ENCODE measurements around the gene LDHA. TPM values are rescaled to one million over a fixed set of nuclear protein-coding genes. Genes with fewer than 3 reads are reported as not detected.

LDHA gene
- total RNA-seq, 1 donor from 2014 or later: 1,075 TPM

DNA sequence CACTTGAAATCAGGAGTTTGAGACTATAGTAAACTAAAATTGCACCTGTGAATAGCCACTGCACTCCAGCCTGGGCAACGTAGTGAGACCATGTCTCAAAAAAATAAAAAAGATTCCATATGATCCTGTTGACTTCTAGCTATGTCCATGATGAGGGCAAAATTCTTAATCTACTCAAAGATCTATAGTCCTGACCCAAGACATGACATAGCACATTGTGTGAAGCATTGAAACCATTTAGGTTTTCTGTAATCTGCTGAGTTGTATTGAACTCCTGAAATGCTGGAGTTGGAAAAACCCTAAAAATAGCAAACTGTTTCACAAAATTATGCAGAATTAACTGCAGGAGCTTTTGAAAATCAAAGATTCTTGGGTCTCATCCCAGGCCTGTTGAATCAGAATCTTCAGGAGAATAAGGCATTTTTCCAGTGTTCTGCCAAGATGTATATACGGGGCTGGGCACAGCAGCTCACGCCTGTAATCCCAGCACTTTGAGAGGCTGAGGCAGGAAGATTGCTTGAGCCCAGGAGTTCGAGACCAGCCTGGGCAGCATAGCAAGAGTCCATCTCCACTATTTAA lies 29.8 kb upstream of the LDHA start:
- Histone ChIP-seq H3K27me3 (ENCODE audit: control insufficient read depth, insufficient read depth, low read length) (no peaks in the 10 kb centered on the region), H3K4me3 (ENCODE audit: low read depth, low read length) (no peak overlapping the region), H3K36me3 (ENCODE audit: control insufficient read depth, insufficient read depth, low read length) (peaks cover 15% of the 10 kb centered on the region)
- DNase-seq (ENCODE audit: low read depth) (no peak), FAIRE-seq (no peak)
- TF ChIP-seq, protein P1, sequence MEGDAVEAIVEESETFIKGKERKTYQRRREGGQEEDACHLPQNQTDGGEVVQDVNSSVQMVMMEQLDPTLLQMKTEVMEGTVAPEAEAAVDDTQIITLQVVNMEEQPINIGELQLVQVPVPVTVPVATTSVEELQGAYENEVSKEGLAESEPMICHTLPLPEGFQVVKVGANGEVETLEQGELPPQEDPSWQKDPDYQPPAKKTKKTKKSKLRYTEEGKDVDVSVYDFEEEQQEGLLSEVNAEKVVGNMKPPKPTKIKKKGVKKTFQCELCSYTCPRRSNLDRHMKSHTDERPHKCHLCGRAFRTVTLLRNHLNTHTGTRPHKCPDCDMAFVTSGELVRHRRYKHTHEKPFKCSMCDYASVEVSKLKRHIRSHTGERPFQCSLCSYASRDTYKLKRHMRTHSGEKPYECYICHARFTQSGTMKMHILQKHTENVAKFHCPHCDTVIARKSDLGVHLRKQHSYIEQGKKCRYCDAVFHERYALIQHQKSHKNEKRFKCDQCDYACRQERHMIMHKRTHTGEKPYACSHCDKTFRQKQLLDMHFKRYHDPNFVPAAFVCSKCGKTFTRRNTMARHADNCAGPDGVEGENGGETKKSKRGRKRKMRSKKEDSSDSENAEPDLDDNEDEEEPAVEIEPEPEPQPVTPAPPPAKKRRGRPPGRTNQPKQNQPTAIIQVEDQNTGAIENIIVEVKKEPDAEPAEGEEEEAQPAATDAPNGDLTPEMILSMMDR (IDR thresholded peaks at IDR 0.05; ENCODE audit: insufficient read depth, low read length, severe bottlenecking): no peak

DNA sequence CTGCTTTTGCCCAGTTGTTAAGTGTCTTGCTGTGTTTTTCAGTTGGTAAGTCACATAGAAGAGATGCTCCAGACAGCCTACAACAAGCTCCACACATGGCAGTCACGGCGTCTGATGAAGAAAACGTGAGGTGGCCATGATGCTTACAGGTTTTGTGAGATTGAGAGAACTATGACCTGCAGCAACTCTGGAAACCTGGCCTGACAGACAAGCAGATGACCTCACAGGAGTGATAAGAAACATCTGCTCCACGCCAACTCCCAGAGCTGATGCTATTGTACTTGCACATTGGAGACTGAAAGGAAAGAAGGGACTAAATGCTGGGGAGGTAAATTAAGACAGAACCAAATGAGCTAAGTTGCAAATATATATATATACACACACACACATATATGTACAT lies 28.6 kb upstream of the LDHA start:
- Histone ChIP-seq H3K36me3 (ENCODE audit: control insufficient read depth, insufficient read depth, low read length) (peaks cover 12% of the 10 kb centered on the region), H3K27me3 (ENCODE audit: control insufficient read depth, insufficient read depth, low read length) (no peaks in the 10 kb centered on the region), H3K4me3 (ENCODE audit: low read depth, low read length) (no peak overlapping the region)
- no peak for DNase-seq (ENCODE audit: low read depth)
- FAIRE-seq: no peak
- TF ChIP-seq, protein P1 (IDR thresholded peaks at IDR 0.05; ENCODE audit: insufficient read depth, low read length, severe bottlenecking): no peak

DNA sequence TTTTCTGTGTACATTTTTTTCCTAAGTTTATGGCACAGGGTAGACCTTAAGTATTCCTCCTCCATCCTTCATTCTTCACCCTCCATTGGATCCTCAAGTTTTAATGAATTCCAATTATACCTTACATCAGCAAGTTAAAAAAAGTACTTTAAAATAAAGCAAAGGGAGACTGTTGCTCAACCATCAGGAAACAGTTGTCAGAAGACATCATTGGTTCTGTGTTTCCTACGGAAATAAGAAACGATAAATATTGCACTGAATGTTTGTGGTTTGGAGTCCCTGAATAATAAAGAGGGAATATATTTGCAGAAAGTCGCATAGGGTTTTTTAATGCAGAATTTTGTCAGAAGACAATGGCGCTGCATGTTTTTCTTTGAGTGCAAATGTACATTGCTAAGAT lies 28.1 kb upstream of the LDHA start:
- Histone ChIP-seq H3K36me3 (ENCODE audit: control insufficient read depth, insufficient read depth, low read length) (peaks cover 10% of the 10 kb centered on the region), H3K27me3 (ENCODE audit: control insufficient read depth, insufficient read depth, low read length) (no peaks in the 10 kb centered on the region), H3K4me3 (ENCODE audit: low read depth, low read length) (no peak overlapping the region)
- FAIRE-seq (no peak), DNase-seq (ENCODE audit: low read depth) (no peak)
- TF ChIP-seq, protein P1 (IDR thresholded peaks at IDR 0.05; ENCODE audit: insufficient read depth, low read length, severe bottlenecking): no peak

DNA sequence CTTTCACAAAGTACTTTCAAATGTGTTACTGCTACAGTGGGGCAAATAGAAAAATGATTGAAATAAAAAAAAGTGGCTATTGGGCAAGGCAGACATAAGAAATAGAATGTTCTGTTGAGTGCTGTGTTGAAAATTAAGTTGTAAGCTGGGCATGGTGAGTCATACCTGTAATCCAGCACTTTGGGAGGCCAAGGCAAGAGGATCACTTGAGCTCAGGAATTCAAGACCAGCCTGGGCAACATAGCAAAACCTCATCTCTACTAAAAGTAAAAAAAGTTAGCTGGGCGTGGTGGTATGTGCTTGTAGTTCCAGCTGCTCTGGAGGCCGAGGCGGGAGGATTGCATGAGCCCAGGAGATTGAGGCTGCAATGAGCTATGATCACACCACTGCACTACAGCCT lies 26.9 kb upstream of the LDHA start:
- Histone ChIP-seq H3K27me3 (ENCODE audit: control insufficient read depth, insufficient read depth, low read length) (no peaks in the 10 kb centered on the region), H3K4me3 (ENCODE audit: low read depth, low read length) (no peak overlapping the region), H3K36me3 (ENCODE audit: control insufficient read depth, insufficient read depth, low read length) (peaks cover 8% of the 10 kb centered on the region)
- FAIRE-seq (no peak), DNase-seq (ENCODE audit: low read depth) (peak; percentile 39)
- TF ChIP-seq, protein P1 (IDR thresholded peaks at IDR 0.05; ENCODE audit: insufficient read depth, low read length, severe bottlenecking): no peak

DNA sequence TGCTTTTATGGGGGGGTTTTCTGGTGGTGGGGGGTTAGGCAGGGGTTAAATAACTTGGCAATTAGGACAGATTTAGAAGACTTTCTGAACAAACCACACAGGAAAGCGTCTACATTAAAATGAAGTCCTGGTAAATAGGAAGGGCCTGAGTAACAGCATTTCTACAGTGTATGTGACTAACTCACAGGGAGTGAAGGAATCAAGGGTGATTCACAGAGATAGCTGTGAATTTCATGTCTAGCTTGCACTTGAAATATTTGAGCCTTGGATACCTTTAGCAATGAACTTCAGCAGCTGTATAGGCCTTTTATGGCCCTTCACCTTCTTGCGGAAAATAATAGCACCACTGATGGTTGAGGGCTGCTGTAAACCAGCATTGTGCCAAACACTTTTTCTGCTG lies 26.1 kb upstream of the LDHA start:
- FAIRE-seq: no peak
- TF ChIP-seq, protein P1 (IDR thresholded peaks at IDR 0.05; ENCODE audit: insufficient read depth, low read length, severe bottlenecking): no peak
- Histone ChIP-seq H3K27me3 (ENCODE audit: control insufficient read depth, insufficient read depth, low read length) (no peaks in the 10 kb centered on the region), H3K4me3 (ENCODE audit: low read depth, low read length) (no peak overlapping the region), H3K36me3 (ENCODE audit: control insufficient read depth, insufficient read depth, low read length) (peaks cover 8% of the 10 kb centered on the region)
- DNase-seq (ENCODE audit: low read depth): peak; percentile 74

DNA sequence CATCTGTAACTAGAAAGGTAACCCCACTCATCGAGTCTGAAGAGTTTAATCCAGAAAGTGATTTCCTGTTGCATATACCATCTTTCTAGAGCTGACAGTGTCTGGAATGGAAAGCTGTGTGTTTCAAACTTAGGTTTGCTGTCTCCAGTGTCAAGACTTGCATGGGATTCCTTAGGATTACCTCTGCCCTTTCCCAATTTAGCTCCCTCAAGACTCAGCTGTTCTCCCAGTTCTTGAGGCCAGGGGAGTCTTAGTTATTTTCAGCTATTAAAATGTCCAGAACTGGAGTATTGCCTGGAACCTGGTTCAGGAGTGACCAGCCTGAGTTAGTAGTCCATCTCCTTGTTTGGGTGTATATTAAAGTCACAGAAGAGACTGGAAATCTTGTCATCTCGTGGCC lies 25.0 kb upstream of the LDHA start:
- no peaks in the 10 kb centered on the region for H3K27me3 ChIP-seq (ENCODE audit: control insufficient read depth, insufficient read depth, low read length)
- peaks cover 7% of the 10 kb centered on the region for H3K36me3 ChIP-seq (ENCODE audit: control insufficient read depth, insufficient read depth, low read length)
- TF ChIP-seq, protein P1 (IDR thresholded peaks at IDR 0.05; ENCODE audit: insufficient read depth, low read length, severe bottlenecking): no peak
- H3K4me3 ChIP-seq (ENCODE audit: low read depth, low read length): no peak overlapping the region
- FAIRE-seq (no peak), DNase-seq (ENCODE audit: low read depth) (no peak)
